ENCODE data around the gene DGKQ.

DGKQ gene

GRCh38 chr4:972651-973424, 531 bp downstream of the DGKQ start:
- Histone ChIP-seq H3K27me3 (ENCODE audit: insufficient read depth, poor library complexity, severe bottlenecking) (no peaks in the 10 kb centered on the region), H3K27ac (replicated peaks) (no peak overlapping the region), H3K4me3 (replicated peaks; ENCODE audit: insufficient read depth, low read length) (peak overlapping the region; percentile 67)
- peak in 1 of 2 experiments; percentile 29 for DNase-seq (ENCODE audit: low read depth in 1 of 2, low spot score in 1 of 2)
- TF ChIP-seq, protein P1, sequence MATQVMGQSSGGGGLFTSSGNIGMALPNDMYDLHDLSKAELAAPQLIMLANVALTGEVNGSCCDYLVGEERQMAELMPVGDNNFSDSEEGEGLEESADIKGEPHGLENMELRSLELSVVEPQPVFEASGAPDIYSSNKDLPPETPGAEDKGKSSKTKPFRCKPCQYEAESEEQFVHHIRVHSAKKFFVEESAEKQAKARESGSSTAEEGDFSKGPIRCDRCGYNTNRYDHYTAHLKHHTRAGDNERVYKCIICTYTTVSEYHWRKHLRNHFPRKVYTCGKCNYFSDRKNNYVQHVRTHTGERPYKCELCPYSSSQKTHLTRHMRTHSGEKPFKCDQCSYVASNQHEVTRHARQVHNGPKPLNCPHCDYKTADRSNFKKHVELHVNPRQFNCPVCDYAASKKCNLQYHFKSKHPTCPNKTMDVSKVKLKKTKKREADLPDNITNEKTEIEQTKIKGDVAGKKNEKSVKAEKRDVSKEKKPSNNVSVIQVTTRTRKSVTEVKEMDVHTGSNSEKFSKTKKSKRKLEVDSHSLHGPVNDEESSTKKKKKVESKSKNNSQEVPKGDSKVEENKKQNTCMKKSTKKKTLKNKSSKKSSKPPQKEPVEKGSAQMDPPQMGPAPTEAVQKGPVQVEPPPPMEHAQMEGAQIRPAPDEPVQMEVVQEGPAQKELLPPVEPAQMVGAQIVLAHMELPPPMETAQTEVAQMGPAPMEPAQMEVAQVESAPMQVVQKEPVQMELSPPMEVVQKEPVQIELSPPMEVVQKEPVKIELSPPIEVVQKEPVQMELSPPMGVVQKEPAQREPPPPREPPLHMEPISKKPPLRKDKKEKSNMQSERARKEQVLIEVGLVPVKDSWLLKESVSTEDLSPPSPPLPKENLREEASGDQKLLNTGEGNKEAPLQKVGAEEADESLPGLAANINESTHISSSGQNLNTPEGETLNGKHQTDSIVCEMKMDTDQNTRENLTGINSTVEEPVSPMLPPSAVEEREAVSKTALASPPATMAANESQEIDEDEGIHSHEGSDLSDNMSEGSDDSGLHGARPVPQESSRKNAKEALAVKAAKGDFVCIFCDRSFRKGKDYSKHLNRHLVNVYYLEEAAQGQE (IDR thresholded peaks at IDR 0.05; ENCODE audit: insufficient replicate concordance, low read depth), result no peak
- TF ChIP-seq SPI1 (IDR thresholded peaks at IDR 0.05; ENCODE audit: borderline replicate concordance, low read depth), result no peak

DNA sequence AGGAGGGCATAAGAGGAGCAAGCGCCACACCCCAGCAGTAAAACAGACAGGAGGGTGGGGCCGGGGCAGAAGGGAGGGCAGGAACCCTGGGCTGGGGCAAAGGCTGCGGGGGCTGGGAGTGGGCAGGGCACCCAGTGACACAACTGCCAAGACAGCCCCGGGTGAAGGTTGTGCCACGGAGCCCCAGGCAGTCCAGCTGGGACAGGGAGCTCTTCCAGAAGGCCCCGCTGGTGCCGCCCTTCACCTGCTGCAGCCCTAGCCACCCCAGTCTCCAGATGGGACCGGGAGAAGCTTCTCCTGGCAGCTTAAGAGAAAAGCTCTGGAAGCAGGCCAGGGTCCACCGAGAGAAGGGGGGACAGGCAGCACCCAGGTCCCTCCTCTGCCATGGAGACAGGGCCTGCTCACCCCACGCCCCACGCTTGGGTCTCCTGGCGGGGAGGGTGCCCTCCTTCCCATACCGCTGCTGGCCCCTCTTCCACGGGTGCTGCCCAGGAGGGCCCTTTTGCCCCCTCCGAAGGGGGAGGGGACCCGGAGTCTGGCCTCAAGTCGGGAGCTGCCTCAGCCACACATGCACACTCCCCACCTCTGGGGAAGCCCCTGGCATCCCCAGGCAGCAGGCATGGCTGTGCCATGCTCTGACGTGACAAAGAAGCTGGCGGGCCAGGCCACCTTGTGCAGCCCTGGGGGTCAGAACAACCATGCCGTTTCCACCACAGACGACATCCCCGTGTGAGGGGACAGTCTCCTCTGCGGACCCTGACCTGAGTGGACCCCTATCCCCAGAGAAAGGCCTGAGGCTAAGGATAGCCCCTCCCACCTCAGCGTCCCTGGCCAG, 1.5 kb downstream of the DGKQ start:
- Histone ChIP-seq H3K27me3 (ENCODE audit: insufficient read depth, poor library complexity, severe bottlenecking) (no peaks in the 10 kb centered on the region), H3K27ac (replicated peaks) (no peak overlapping the region), H3K4me3 (replicated peaks; ENCODE audit: insufficient read depth, low read length) (no peak overlapping the region)
- DNase-seq (ENCODE audit: low read depth in 1 of 2, low spot score in 1 of 2), result no peak
- TF ChIP-seq SPI1 (IDR thresholded peaks at IDR 0.05; ENCODE audit: borderline replicate concordance, low read depth), result no peak
- TF ChIP-seq, protein P2, sequence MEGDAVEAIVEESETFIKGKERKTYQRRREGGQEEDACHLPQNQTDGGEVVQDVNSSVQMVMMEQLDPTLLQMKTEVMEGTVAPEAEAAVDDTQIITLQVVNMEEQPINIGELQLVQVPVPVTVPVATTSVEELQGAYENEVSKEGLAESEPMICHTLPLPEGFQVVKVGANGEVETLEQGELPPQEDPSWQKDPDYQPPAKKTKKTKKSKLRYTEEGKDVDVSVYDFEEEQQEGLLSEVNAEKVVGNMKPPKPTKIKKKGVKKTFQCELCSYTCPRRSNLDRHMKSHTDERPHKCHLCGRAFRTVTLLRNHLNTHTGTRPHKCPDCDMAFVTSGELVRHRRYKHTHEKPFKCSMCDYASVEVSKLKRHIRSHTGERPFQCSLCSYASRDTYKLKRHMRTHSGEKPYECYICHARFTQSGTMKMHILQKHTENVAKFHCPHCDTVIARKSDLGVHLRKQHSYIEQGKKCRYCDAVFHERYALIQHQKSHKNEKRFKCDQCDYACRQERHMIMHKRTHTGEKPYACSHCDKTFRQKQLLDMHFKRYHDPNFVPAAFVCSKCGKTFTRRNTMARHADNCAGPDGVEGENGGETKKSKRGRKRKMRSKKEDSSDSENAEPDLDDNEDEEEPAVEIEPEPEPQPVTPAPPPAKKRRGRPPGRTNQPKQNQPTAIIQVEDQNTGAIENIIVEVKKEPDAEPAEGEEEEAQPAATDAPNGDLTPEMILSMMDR (IDR thresholded peaks at IDR 0.05; ENCODE audit: insufficient read depth, low read length), result no peak
- TF ChIP-seq, protein P1 (IDR thresholded peaks at IDR 0.05; ENCODE audit: insufficient replicate concordance, low read depth), result no peak
- no peak for TF ChIP-seq POLR2AphosphoS5 (IDR thresholded peaks at IDR 0.05; ENCODE audit: low read depth)
- no peak for TF ChIP-seq GABPA (IDR thresholded peaks at IDR 0.05; ENCODE audit: low read depth)

DNA sequence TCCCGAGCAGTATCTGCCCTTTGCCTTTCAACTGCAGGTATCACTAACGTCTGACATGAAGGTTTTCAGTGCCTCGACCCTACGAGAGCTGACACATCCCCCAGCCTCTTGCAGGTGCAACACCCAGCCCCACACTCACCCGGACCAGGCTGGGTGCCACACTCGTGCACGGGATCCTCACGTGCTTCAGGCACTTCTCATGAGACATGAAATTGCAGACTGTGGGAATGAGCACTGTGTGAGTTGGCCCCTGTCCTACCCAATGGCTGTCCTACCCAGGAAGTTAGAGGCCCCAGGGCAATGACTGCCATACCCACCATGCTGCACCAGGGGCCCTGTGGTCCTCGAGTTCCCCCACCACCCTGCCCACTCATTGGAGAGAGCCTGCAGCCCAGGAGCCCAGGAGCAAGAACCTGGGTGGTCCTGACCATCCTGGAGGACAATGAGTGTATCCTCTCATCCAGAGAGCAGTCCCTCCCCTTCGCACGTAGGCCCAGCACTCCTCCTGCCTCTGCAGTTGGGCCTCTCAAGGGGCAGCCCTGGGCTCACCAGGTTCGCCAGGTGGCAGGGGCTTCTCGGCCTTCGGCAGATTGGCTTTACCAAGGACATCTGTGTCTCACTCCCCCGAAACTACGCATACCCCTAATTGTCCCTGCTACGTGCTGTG, 2.4 kb downstream of the DGKQ start:
- TF ChIP-seq POLR2AphosphoS5 (IDR thresholded peaks at IDR 0.05; ENCODE audit: low read depth) (no peak), GABPA (IDR thresholded peaks at IDR 0.05; ENCODE audit: low read depth) (no peak), SPI1 (IDR thresholded peaks at IDR 0.05; ENCODE audit: borderline replicate concordance, low read depth) (no peak)
- TF ChIP-seq, protein P1 (IDR thresholded peaks at IDR 0.05; ENCODE audit: insufficient replicate concordance, low read depth), result no peak
- TF ChIP-seq, protein P2 (IDR thresholded peaks at IDR 0.05; ENCODE audit: insufficient read depth, low read length), result no peak
- no peaks in the 10 kb centered on the region for H3K27me3 ChIP-seq (ENCODE audit: insufficient read depth, poor library complexity, severe bottlenecking)
- DNase-seq (ENCODE audit: low read depth in 1 of 2, low spot score in 1 of 2), result no peak
- H3K27ac ChIP-seq (replicated peaks), result no peak overlapping the region
- H3K4me3 ChIP-seq (replicated peaks; ENCODE audit: insufficient read depth, low read length), result no peak overlapping the region

Measured in HL-60 (cell line).